Inflammatory macrophage (primary cell): ENCODE results near the gene RCAN3.

Experiments
- DNase-seq, 2 donors: peaks; one replicate each; pipeline ENCODE4 v3.0.0-alpha.2; 2020 to 2022

RCAN3 gene

DNA sequence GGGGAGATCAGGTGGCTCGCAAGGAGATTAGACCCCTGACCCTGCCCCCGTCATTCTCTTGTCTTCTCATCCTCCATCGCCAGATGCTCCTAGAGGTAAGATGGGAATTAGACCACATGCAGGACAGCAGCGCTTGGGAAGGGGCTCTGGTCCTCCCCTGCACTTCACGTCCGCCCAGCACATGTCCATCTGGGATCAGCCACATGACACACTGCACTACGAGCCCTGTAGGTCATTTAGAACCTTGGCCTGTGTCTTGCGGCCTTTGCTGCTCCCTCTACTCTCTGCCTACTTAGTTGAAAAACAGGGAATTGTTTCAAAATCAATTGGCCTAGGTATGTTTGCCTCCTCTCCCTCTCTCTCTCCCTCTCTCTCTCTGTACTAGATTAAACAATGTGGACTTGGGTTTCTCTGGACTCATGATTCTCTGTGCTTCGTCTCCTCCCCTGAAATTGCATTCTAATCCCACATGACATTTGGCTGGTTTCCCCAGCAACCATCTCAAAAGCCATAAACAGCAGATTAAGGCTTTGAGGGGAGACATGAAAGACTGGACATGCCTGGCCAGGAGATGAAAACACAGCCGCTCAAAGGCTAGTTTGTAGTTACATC is 49.4 kb downstream of the RCAN3 start:
- DNase-seq, result no peak

GRCh38 chr1:24553931-24554330 is 51.3 kb downstream of the RCAN3 start:
- no peak for DNase-seq

DNA sequence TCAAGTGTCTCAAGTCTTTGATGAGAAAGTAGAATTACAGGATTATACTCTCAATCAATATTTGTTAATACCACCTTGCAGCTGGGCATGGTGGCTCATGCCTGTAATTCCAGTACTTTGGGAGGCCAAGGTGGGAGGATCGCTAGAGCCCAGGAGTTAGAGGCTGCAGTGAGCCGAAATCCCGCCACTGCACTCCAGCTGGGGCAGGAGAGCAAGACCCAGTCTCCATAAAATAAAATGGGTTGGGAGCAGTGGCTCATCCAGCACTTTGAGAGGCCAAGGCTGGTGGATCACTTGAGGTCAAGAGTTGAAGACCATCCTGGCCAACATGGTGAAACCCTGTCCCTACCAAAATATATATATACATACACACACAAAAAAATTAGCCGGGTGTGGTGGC is 52.1 kb downstream of the RCAN3 start:
- DNase-seq, result no peak

- DNase-seq, result no peak
These were observed 53.2 kb downstream of the RCAN3 start, which contains the start of gene NCMAP for GRCh38 chr1:24555591-24556413. TSS of gene NCMAP (plus strand) at chr1:24556087. CDS start at chr1:24595431, 39,344 bp downstream.

DNA sequence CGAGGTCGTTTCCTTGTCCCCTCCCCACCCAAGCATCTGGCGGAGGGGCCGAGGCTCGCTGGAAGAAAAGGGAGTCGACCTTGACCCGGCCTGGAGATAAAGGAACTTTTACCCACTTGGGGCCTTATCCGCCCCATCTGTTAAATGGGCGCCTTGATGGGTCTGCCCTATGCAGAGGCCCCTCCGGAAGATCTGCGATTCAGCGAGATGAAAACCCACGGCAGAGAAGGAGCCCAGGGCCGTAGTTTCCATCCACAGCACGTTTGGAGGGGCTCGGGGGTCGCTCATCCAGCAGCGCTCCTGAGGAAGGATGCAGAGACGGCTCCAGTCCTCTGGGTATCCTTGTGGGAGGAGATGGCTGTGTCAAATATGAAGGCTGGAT is 53.8 kb downstream of the RCAN3 start:
- no peak for DNase-seq

GRCh38 chr1:24557220-24557619 is 54.6 kb downstream of the RCAN3 start:
- DNase-seq, result no peak

GRCh38 chr1:24557711-24558131 is 55.1 kb downstream of the RCAN3 start:
- DNase-seq, result no peak

- DNase-seq, result no peak
These were observed 55.8 kb downstream of the RCAN3 start for GRCh38 chr1:24558455-24558854.

DNA sequence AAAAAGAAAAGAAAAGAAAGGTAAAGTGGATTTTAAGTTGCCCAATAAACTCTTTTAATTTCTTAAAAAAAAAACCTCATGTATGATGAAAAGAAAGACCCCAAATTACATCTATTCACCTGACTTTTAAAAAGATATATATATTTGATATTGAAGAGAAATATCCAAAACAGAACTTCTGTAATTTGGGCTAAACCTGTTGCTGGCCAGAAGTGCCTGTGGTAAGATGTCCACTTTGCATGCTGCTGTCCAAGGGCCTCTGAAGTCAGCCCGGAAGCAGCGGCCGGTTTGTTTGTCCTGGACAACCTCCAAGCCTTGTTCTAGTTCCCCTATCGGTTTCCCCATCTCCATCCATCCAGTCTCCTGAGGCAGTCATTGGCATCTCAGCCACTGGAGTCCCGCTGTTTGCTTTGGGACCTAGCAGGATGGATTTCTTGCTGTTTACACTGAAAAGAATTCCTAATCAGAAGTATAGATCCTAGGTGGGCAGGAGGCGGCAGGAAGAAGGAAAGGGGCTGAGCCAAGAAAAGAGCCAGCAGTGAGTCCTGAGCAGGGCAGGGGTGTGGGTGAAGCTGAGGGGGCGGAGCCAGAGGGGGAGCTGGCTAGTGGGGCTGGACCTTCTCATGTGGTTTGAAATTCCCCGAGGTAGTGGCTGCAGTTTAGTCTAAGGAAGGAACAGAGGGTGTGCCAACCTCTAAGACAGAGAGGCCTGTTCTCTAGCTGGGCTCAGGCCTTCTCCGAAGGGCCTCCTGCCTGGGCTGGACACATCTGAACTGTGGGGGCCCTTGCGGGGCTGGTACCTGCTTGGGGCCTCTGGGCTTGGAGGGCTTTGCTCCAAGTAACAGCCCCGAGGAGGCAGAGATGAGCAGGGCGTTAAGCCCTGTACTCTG is 56.5 kb downstream of the RCAN3 start:
- peak; percentile 70 to 72 for DNase-seq

GRCh38 chr1:24560361-24560760 is 57.7 kb downstream of the RCAN3 start:
- no peak for DNase-seq

- DNase-seq, result no peak
These were observed 60.0 kb downstream of the RCAN3 start for GRCh38 chr1:24562625-24563024.

GRCh38 chr1:24564695-24565094 is 62.1 kb downstream of the RCAN3 start:
- DNase-seq, result no peak

GRCh38 chr1:24566236-24566867 is 63.7 kb downstream of the RCAN3 start:
- DNase-seq, result no peak

GRCh38 chr1:24567792-24568388 is 65.3 kb downstream of the RCAN3 start:
- peak; percentile 48 to 65 for DNase-seq

GRCh38 chr1:24568475-24568874 is 65.8 kb downstream of the RCAN3 start:
- no peak for DNase-seq

DNA sequence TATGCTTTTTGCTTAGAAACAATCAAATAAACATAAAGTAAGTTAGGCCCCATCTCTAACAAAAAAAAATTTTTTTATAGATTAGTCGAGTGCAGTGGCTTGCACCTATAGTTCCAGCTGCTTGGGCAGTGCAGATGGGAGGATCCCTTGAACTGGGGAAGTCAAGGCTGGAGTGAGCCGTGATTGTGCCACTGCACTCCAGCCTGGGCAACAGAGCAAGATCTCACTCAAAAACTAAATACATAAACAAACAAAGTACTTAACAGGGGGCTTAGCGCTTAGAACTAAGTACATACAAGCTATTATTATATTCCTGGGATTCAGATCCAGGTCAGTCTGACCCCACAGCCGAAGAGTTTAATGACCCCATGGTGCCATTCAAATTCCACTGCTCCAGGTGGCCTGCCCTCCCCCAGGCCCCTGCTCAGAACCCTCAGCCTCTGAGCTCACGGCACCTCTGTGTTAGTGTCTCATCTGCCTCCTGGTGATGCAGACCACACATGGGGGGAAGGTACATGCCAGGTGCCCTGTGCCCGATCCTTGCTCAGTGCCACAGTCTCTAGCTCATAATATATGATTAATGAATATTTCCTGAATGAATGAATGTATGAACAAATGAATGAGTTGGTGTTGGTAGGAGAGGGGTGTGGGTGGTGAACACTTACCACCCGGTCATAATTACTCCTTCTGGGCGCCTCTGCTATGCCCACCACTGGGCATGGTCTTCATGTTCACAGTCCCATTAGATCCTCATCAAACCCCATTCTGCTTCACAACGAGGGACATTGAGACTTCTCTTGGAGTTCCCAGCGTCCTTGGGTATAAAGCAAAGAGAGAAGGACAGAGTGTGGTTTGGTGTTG is 67.9 kb downstream of the RCAN3 start:
- no peak for DNase-seq

GRCh38 chr1:24572301-24572700 is 69.7 kb downstream of the RCAN3 start:
- DNase-seq, result no peak

DNA sequence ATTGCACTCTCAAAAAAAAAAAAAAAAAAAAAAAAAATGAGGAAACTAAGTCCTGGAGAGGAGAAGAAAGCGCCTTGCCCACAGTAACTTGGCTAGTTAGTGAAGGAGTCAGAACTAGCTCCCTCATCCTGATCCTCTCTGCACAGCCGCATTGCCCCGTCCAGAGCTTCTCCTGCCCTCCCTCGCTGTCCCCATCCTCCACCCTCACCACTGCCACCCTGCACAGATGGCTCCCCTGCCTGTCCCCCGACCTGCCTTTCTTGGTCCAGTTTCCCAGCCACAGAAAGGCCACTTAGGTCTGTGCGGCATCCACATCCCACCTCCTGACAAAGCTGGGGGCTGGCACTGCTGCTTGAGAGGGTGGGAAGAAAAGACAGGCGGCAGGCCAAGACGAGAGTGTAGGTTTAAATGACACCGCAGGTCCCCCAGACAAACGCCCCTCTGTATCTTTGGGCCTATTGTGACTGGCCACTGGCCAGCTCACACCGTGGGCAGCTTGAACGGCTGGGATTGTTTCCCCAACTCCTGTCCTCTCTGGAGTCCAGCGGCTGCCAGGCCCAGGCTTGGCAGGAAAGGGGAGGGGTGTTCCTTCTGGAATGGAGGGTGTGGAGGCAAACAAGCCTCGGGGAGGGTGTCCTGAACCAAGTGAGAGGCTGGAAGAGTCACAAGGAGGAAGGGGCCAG is 73.4 kb downstream of the RCAN3 start:
- no peak for DNase-seq

- no peak for DNase-seq
These were observed 76.2 kb downstream of the RCAN3 start for GRCh38 chr1:24578846-24579245.

DNA sequence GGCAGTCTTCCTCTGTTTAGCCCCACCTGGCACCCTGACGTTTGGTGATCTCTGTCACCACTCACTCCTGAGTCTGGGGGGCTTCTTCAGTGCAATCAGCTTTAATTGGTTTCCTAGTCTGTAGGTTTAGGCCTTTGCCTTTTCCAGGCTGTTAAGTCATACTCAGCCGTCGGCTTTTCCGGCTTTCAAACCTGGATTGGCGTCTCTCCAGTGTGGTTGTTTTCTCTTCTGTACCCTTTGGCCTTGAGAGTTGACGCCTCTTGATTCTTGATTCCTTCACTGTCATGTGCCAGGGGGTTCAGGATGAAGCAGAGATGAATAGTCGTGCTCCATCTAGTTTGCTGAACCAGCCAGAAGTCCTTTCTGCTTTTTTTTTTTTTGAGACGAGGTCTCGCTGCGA is 78.1 kb downstream of the RCAN3 start:
- DNase-seq, result no peak
